Vagina (tissue), 2 donors: ENCODE results near the gene DST. TPM values are rescaled to one million over a fixed set of nuclear protein-coding genes. Genes with fewer than 3 reads are reported as not detected.

Experiments used
- DNase-seq, 2 donors: peaks; one replicate each; pipeline ENCODE4 v3.0.0-alpha.2; 2017; ENCODE audit errors: extremely low spot score in 2 of 2
- H3K27ac ChIP-seq: fragments of 200-600 bp; sonication (generic); one replicate; pipeline ENCODE4 v1.5.1; 2019
- H3K27me3 ChIP-seq: fragments of 200-600 bp; sonication (generic); one replicate; pipeline ENCODE4 v1.5.1; 2019
- H3K36me3 ChIP-seq, 2 donors: fragments of 200-600 bp; sonication (generic); one replicate each; pipeline ENCODE4 v1.5.1; 2017 to 2019
- H3K4me1 ChIP-seq: fragments of 200-600 bp; sonication (generic); one replicate; pipeline ENCODE4 v1.5.1; 2019
- H3K4me3 ChIP-seq, 2 donors: fragments of 200-600 bp; sonication (generic); 1 replicate in 1 of 2; 2 replicates in 1 of 2; pipeline ENCODE4 v1.5.1; 2016 to 2019
- H3K9me3 ChIP-seq: fragments of 200-600 bp; sonication (generic); one replicate; pipeline ENCODE4 v1.5.1; 2019
- CTCF ChIP-seq, 3 experiments: fragments of 450-650 bp in 2 of 3; fragments of 200-600 bp in 1 of 3; sonication (generic) in 1 of 3; IDR thresholded peaks; one replicate each; pipeline ENCODE4 v1.5.1; 2017 to 2019; ENCODE audit warnings: antibody characterized with exemption in 3 of 3, mild to moderate bottlenecking in 2 of 3, moderate library complexity in 2 of 3
- POLR2A ChIP-seq, 2 donors: fragments of 450-650 bp; IDR thresholded peaks; one replicate each; pipeline ENCODE4 v1.6.1; 2017; ENCODE audit warnings: antibody characterized with exemption in 2 of 2, mild to moderate bottlenecking in 2 of 2, moderate library complexity in 2 of 2
- POLR2AphosphoS5 ChIP-seq, 2 donors: sonication (generic); formaldehyde crosslinking; IDR thresholded peaks; one replicate each; pipeline ENCODE4 v1.9.0; 2017; ENCODE audit warnings: antibody characterized with exemption in 2 of 2, mild to moderate bottlenecking in 2 of 2, low read depth in 1 of 2; ENCODE audit not compliant: insufficient read depth in 1 of 2
- intact Hi-C: fragments of 100-400 bp; cut with DNase I; formaldehyde crosslinking; loops from one replicate; pipeline ENCODE4 v1.15.1; 2023
- total RNA-seq: library from RNA; depleted of rRNA; stranded (reverse); fragments of >200 nt; gene quantifications from one replicate; pipeline ENCODE4 v1.2.3, GENCODE V29; 2016

The DST gene
- total RNA-seq, 1 donor from 2014 or later: 460 TPM

GRCh38 chr6:56450882-56451739, 191.6 kb downstream of the DST start:
- no peaks in the 10 kb centered on the region for H3K9me3 ChIP-seq
- TF ChIP-seq POLR2A (IDR thresholded peaks at IDR 0.05) (no peak), POLR2AphosphoS5 (IDR thresholded peaks at IDR 0.05; ENCODE audit: insufficient read depth in 1 of 2, low read depth in 1 of 2) (no peak), CTCF (IDR thresholded peaks at IDR 0.05) (no peak)
- H3K4me1 ChIP-seq: no peaks in the 10 kb centered on the region
- no peak overlapping the region for H3K27ac ChIP-seq
- intact Hi-C loops: no loop called here
- H3K4me3 ChIP-seq: no peak overlapping the region
- no peak for DNase-seq
- peaks cover 0 to 4% of the 10 kb centered on the region in 2 donors for H3K36me3 ChIP-seq
- H3K27me3 ChIP-seq: no peaks in the 10 kb centered on the region

GRCh38 chr6:56450376-56450775, 192.3 kb downstream of the DST start:
- H3K9me3 ChIP-seq: no peaks in the 10 kb centered on the region
- H3K4me1 ChIP-seq: no peaks in the 10 kb centered on the region
- no peak overlapping the region for H3K4me3 ChIP-seq
- no peak overlapping the region for H3K27ac ChIP-seq
- intact Hi-C loops: no loop called here
- TF ChIP-seq POLR2AphosphoS5 (IDR thresholded peaks at IDR 0.05; ENCODE audit: insufficient read depth in 1 of 2, low read depth in 1 of 2) (no peak), POLR2A (IDR thresholded peaks at IDR 0.05) (no peak), CTCF (IDR thresholded peaks at IDR 0.05) (no peak)
- no peaks in the 10 kb centered on the region for H3K27me3 ChIP-seq
- peaks cover 0 to 4% of the 10 kb centered on the region in 2 donors for H3K36me3 ChIP-seq
- no peak for DNase-seq

- TF ChIP-seq POLR2A (IDR thresholded peaks at IDR 0.05) (no peak), CTCF (IDR thresholded peaks at IDR 0.05) (no peak), POLR2AphosphoS5 (IDR thresholded peaks at IDR 0.05; ENCODE audit: insufficient read depth in 1 of 2, low read depth in 1 of 2) (no peak)
- Histone ChIP-seq H3K27me3 (no peaks in the 10 kb centered on the region), H3K36me3 (no peaks in the 10 kb centered on the region), H3K4me1 (no peaks in the 10 kb centered on the region), H3K27ac (no peak overlapping the region), H3K9me3 (no peaks in the 10 kb centered on the region), H3K4me3 (no peak overlapping the region)
- intact Hi-C loops: no loop called here
- DNase-seq: no peak
Measured at GRCh38 chr6:56448046-56448445, 194.6 kb downstream of the DST start.

DNA sequence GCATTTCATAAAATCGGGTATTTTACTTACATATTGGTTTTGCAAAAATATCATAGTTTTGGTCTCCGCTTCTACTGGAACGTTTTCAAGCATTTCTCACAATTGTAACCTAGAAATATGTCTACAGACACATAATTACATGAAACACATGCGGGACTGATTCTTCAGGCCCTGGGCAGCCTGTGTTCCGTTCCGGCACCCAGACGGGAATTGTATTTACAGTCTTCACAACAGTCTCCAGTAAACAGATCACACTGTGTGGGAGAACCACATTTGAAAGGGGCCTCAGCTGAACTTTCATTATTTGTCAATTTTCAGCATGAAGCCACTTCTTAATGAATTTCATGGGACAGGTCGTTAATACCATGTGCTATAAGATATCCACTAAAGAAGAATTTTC, 196.9 kb downstream of the DST start:
- no peak for DNase-seq
- TF ChIP-seq POLR2A (IDR thresholded peaks at IDR 0.05): no peak
- no peak for TF ChIP-seq CTCF (IDR thresholded peaks at IDR 0.05)
- no peak for TF ChIP-seq POLR2AphosphoS5 (IDR thresholded peaks at IDR 0.05; ENCODE audit: insufficient read depth in 1 of 2, low read depth in 1 of 2)
- intact Hi-C loops: no loop called here

DNA sequence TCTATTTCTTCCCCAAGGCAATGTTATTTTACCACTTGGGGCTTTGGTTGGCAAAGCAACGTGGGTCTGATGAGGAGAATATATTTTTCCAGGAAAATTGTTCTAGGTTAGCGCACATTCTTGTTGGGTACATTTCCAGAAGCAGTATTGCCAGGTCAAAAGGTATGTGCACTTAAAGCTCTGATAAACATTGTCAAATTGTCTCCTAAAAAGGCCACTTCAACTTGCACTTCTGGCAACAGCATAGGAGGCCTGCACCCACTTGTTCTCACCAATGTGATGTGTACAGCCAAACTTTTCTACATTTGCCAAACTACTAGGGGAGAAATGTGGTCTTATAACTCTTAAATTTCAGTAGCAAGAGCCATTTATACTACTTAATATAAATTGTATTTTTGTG, 197.8 kb downstream of the DST start:
- no peak for TF ChIP-seq POLR2AphosphoS5 (IDR thresholded peaks at IDR 0.05; ENCODE audit: insufficient read depth in 1 of 2, low read depth in 1 of 2)
- no peak for TF ChIP-seq CTCF (IDR thresholded peaks at IDR 0.05)
- TF ChIP-seq POLR2A (IDR thresholded peaks at IDR 0.05): no peak
- Histone ChIP-seq H3K4me3 (no peak overlapping the region), H3K36me3 (no peaks in the 10 kb centered on the region), H3K9me3 (no peaks in the 10 kb centered on the region), H3K27ac (no peak overlapping the region), H3K27me3 (no peaks in the 10 kb centered on the region), H3K4me1 (no peaks in the 10 kb centered on the region)
- intact Hi-C loops: no loop called here
- no peak for DNase-seq

More for the DNA sequence above, 196.9 kb downstream of the DST start:
- Histone ChIP-seq H3K4me1 (no peaks in the 10 kb centered on the region), H3K9me3 (no peaks in the 10 kb centered on the region), H3K4me3 (no peak overlapping the region), H3K27me3 (no peaks in the 10 kb centered on the region), H3K27ac (no peak overlapping the region), H3K36me3 (no peaks in the 10 kb centered on the region)
